Stimulated activated naive CD8-positive, alpha-beta T cell treated with anti-CD3 and anti-CD28 coated beads, Interleukin-15, Interleukin-2, amounts not matched to agents 100 U/mL and 50 U/mL, for 24 hours (primary cell): ENCODE data around the gene UFSP1.

Experiments used
- ATAC-seq: fragments of 150-1000 bp; cut with Tn5 transposase; one replicate; pipeline ENCODE4 v1.10.0; 2021
- DNase-seq: peaks from one replicate; pipeline ENCODE4 v3.0.0; 2021

Gene UFSP1

DNA sequence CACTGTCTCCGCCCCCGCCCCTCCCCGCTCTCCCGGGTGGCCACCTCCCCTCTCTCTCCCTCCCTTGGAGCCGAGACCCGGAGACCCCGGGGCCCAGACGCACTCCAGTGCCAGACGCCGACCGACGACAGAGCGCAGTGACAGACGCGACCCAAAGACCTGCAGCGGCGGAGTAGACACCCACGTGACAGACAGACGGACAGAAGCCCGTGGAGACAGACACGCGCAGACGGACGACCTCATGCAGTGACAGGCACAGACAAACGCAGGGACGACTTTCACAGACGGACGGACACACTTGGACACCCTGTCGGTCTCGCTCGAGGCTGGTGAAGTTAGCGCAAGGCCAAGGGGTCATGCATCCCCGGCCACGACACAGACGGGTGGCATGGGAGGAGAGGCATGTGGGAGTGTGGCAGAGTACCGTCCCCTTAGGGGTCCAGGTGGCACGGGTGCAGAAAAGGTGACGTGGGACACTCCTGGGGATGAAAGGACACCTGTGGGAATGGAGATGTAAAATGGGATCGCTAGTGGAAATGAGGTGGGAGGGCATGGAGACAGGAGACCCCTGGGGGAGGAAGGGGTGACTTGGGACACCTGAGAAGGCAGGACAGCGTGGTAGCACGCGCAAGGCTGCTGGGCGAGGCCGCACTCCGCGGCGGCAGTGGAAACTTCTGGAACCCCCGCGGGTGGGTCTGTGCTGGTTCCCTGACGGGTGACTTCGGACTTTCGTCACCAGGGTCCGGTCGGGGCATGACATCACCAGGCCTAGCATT is 6.6 kb upstream of the UFSP1 start:
- peak; percentile 40 for DNase-seq
- ATAC-seq: peak; percentile 24

DNA sequence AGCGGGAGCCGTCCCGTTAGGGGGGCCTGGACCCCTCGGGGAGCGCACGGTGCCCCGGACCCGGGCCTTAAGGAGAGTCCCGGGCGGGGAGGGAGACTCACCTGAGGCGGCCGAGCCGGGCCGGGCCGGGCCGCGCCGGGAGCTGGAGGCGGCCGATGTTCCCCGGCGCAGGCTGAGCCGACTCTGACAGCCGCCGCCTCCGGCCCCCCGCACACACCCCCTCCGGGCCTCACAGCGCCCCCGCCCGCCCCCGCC is 6.1 kb upstream of the UFSP1 start, which contains the start of gene ACHE:
Gene ACHE (minus strand): TSS at position 188 of the 255 bp plus-strand sequence. CDS start 1,656 bp downstream, outside the sequence.
- ATAC-seq: peak; percentile 33
- no peak for DNase-seq

DNA sequence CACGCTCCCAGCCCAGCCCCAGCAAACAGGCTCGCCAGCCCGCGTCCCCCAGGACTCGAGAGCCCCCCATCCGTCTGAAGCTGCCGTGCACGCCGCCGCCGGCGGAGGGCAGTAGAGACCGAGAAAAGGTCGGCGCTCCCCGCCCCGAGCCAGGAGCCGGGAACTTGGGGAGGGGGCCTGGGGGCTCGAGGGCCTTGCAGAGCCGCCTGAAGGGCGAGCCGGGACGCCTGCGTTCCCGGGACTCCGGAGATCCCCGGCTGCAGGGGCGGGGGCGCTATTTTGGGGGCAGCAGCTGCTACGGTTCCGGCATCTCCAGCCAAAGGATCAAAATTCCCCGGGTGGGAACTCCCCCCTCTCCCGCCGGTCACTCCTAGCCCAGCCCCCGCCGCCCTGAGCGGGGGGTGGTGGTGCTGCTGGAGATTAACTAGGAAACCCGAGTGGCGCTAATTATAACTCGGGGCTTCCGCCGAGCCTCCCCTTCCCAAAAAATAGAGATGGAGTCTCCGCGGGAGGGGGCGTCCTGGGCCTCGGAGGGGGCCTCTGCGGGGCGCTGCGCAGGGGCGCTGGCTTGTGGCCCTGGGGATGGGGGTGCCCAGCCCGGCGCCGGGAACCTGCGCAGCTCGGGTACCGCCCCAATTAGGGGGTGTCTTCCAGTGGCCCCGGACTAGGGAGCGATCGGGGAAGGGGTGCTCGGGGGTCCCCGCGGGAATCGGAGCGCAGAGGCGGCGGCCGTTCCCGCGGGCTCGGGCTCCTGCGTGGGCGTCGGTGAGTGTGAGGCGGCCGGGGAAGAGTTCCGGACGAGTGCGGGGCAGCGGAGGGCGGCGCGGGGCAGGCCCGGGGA is 5.6 kb upstream of the UFSP1 start:
- ATAC-seq: no peak
- peak; percentile 78 for DNase-seq

DNA sequence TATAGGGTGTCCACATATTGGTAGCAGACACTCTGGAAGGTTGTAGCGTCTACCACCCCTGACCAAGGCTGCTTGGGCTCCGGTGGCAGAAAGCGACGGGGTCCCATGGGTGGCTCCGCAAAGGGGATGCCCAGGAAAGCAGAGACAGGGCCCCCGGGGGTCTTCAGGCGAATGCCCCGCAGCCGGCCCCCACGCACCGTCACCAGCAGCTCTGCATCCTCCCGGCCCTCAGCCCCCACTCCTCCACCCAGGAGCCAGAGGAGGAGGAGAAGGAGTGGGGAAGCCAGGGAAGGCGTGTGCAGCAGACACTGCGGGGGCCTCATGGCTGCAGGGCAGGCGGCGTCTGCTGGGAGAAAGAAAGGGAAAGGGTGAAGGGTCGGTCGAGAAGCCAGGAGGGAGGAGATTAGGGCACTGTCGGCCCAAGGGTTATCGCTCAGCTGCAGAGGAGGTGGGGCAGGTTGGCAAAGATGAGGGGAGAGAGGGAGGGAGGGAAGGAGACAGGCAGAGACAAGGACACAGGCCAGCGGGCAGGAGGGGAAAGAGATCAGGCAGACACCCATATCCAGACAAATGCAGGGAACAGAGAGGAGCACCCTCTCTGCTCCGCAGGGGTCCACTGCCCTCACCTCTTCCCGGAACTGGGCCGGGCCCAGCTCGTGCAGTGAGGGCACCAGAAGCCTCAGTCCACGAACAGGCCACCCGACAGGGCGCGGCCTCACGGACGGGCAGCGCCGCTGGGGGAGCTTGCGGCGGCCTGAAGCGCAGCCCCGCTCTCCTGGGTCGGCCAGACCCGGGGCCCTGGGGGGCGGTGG is 4.6 kb upstream of the UFSP1 start:
- DNase-seq (no peak), ATAC-seq (no peak)

DNA sequence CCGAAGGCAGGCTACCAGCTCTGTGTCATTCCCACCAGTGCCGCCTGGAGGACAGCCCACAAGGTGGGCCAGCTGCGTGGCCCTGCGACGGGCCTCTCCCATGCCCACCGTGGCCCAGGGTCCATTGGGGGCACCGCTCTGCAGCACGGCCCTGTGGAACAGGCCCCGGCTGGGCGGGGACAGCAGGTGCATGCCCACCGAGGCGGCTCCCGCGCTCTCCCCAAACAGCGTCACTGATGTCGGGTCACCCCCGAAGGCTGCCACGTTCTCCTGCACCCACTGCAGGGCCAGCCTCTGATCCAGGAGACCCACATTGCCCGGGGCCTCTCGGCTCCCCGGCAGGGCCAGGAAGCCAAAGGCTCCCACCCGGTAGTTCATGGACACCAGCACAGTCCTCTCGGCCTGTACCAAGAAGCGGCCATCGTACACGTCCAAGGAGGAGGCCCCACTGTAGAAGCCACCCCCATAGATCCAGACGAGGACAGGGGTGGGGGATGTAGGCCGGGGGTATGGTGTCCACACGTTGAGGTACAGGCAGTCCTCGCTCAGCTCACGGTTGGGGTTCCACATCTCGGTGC is 3.9 kb upstream of the UFSP1 start:
- DNase-seq (no peak), ATAC-seq (no peak)

DNA sequence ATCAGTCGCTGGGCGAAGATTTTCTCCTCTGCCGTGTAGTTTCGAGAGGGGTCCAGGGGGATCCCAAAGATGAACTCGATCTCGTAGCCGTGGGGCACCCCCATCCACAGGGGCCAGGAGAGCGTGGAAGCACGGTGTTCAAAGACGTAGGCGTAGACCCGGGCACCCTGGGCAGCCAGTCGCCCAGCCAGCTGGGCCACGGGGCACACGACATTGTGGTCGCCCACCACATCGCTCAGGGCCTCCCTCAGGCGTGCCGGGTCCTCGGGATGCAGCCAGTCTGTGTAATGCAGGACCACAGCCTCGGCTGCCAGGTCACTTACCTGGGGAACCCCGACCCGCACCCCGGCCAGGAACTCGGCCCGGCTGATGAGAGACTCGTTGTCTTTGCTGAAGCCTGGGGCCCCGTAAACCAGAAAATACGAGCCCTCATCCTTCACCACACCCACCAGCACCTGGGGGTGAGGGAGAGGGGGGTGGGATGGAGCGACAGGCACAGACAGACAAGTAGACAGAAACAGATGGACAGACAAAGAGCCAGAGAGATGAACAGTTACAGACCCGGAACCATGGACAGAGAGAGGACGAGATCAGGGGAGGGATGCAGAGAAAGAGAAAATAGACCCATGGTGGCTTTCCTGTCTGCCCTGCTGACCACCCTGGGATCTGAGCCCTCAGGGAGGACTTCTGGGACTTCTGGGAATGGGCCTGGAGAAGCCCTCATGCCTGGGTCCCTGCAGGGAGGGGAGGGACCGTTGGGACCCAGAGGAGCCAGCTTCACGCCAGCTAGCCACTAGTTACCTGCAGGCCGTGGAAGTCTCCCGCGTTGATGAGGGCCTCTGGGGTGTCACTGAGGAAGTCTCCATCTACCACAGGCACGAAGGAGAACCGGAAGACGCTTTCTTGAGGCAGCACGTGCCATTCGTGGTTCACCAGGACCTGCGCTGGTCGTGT is 3.1 kb upstream of the UFSP1 start:
- no peak for DNase-seq

DNA sequence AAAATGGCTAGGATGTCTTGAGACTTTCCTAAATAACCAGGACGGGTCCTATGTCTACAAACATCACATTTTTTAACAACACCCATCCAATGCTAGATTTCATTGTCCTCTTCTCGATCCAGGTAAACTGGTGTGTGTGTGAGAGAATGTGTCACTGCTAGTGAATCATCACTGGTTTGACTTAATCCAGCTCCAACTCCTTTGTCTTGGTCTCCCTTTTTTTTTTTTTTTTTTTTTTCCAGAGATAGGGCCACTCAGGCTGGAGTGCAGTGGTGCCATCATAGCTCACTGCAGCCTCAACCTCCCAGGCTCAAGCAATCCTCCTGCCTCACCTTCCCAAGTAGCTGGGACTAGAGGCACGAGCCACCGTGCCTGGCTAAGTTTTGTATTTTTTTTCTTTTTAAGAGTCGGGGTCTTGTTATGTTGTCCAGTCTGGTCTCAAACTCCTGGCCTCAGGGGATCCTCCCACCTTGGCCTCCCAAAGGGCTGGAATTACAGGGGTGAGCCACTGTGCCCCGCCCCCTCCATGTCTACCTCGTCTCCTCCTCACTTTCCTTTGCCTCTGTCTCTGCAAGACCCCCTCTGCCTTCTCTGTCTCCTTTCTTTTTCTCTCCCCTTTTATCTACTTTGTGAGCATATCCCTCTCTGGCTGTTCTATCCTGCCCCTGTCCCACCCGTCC is 2.2 kb upstream of the UFSP1 start:
- ATAC-seq (no peak), DNase-seq (no peak)

More for the DNA sequence above, 3.1 kb upstream of the UFSP1 start:
- ATAC-seq: no peak

DNA sequence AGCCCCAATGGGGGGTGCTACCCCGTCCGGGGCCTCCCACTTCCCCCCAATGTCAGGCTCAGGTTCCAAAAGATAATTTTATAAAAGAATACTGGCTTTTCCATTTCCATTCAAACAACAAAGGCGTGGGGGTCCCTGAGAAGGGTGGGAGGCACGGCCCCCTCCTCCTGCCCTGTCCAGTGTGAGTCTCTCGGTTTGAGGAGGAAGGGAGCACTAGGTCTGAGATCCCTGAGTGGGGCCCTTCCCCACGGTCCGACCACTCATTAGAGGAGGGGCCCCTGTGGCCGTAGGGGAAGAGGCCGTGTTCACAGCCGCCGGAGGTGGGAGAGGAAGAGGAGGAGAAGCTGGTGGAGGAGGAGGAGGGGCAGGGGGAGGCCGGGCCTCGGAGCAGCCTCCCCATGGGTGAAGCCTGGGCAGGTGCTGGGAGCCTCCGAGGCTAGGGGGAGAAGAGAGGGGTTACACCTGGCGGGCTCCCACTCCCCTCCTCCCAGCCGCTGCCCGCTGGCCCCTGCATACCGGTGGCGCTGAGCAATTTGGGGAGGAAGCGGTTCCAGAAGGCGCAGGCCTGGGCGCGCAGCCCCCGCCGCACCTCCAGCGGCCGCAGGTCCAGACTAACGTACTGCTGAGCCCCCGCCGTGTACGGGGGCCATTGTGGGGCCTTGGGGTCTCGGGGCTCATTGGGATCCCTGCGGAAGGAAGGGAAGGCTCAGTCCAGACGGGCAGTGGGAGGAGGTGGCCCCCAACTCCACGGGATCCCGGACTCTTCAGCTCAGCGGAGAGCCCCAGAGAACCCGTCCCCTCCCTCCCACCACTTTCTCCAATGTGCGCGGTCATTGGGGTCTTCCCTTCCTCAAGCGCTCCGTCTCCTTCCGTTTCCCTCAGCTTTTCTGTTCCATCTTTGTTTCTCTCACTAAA is 1.4 kb upstream of the UFSP1 start:
- DNase-seq (no peak), ATAC-seq (no peak)

DNA sequence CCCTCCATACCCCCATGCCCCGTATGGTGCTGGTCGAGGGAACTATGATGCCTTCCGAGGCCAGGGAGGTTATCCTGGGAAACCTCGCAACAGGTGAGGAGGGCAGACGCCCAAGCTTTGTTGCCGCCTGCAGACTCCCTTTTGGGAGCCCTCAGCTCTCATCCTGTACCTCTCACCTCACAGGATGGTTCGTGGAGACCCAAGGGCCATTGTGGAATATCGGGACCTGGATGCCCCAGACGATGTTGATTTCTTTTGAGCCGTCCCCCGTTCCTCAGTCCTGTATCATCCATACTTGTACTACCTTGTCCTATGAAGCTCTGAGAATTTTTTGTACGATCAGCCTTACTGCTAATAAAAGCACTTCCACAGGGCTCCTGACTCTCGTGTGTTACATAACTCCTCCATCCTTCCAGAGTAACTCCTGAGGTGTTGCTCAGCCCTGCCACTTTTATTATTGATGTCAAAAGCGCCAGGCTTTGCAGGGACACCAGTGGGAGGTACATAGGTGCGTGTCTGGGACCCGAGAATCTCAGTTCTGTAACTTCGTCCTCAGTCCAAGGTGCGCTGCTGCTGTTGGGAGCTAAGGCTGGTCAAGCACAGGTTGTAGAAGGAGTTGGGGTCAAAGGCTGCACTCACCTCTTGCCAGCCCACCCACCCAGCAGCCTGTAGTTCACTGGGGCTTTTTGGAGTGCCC is 1.1 kb downstream of the UFSP1 start:
- DNase-seq (no peak), ATAC-seq (no peak)

DNA sequence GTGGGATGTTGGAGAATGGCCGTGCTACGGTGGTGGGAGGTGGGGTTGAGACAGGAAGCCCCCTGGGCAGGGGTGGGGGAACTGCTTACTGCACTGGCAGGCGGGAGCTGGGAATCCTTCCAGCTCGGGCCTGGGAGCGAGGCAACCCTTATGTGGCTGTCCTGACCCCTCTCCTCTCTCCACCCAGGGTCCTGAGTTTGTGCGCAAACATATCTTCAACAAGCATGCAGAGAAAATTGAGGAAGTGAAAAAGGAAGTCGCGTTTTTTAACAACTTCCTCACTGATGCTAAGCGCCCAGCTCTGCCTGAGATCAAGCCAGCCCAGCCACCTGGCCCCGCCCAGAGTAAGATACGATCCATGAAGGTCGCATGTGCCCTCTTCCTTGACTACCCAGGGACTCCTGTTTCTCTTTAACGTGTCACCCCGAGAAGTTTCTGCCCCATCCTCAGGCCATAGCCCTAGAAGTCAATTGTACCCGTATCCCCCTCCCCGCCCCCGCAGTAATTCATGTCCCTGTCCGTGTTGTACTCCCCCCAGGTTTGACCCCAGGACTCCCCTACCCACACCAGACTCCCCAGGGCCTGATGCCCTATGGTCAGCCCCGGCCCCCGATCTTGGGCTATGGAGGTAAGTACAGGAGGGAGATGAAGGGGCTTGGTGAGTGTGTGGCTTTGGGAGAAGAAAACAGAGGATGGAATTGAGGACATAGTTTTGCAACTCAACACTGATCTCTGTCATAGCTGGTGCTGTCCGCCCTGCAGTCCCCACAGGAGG is 1.8 kb downstream of the UFSP1 start:
- DNase-seq (peak; percentile 66), ATAC-seq (peak; percentile 26)

DNA sequence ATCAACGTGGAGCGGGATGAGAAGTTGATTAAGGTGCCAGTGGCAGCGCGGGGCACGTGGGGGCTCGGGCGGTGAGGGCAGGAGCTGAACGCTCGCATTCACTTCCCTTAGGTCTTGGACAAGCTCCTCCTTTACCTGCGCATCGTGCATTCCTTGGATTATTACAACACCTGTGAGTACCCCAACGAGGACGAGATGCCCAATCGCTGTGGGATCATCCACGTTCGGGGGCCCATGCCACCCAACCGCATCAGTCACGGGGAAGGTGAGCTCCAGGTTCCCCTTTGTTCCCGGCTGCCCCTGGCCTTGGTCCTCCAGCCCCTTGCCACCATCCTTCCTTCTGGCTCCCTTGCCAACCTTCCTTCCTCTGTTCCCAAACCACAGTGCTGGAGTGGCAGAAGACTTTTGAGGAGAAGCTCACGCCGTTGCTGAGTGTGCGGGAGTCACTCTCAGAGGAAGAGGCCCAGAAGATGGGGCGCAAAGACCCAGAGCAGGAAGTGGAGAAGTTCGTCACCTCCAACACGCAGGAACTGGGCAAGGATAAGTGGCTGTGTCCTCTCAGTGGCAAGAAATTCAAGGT is 2.5 kb downstream of the UFSP1 start:
- DNase-seq: peak; percentile 15
- no peak for ATAC-seq

DNA sequence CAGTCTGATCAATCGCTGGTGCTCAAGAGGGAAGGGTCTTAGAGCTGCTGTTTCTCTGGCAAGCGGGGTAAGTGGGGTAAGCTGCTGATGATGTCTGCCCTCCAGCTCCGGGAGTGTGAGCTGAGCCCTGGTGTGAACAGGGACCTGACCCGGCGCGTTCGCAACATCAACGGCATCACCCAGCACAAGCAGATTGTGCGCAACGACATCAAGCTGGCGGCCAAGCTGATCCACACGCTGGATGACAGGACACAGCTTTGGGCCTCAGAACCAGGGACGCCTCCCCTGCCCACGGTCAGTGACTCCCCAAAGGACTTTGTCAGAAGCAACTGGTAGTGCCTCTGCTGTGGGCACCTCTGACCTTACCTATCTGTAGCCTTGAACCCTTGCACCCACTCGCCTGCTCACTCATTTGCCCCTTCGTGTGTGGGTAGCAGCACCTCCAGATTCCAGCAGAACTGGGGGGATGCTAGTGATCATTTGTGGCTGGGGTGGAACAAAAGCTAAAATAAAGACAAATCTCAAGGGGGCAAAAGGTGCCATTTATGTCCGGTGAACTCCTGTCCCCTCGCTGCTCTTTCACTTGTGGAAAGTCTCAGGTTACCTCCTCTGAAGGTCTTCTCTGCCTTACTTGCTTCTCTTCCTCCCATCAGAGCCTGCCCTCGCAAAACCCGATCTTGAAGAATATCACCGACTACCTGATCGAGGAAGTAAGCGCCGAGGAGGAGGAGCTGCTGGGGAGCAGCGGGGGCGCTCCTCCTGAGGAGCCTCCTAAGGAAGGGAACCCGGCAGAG is 3.2 kb downstream of the UFSP1 start:
- no peak for ATAC-seq
- no peak for DNase-seq

DNA sequence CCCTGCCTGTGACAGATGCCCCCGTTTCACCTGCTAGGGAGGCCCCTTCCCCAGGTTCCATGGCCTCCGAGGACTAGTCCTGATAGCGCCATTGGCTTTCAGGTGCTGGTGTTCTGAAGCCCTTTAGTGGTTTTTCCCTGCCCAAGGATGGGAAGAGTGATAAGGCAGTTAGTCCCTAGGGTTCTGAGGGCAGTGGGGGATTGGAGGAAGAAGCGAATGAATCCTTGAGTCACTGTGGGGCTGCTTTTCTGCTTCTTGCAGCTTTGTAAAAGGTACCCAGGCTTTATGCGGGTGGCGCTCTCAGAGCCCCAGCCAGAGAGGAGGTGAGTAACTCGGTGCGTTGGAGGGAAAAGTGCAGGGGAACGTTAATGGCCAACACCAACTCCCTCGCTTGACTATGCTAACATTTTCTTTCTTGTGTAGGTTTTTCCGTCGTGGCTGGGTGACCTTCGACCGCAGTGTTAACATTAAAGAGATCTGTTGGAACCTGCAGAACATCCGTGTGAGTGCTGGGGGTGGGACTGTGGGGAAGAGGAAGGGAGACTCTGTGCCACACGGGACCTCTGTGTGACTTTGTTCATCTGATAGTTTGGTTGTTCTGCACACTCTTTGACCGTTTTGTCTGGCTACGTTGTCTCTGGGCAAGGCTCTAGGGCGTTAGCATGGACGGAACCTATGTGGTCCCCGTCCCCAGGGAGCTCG is 3.9 kb downstream of the UFSP1 start:
- peak; percentile 1 for ATAC-seq

DNA sequence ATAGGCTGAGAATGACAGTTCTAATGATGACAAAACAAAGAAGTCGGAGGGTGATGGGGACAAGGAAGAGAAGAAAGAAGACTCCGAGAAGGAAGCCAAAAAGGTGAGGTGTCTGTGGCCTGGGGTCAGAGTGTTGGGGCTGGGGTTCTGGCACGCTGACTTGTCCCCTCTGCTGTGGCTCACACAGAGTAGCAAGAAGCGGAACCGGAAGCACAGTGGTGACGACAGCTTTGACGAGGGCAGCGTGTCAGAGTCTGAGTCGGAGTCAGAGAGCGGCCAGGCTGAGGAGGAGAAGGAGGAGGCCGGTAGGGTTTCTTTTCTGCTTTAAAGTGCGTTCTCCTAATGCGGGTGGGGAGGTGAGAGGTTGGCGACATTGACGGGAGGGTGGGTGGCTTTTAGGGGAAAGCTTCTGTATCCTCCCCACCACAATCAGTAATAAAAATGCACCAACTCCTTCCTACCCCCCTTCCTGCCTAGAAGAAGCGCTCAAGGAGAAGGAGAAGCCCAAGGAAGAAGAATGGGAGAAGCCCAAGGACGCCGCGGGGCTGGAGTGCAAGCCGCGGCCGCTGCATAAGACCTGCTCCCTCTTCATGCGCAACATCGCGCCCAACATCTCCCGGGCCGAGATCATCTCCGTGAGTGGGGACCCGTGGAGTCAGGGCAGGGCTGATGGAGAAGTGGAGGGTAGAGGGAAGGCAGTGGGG is 4.6 kb downstream of the UFSP1 start:
- peak; percentile 24 for DNase-seq

More for the DNA sequence above, 3.9 kb downstream of the UFSP1 start:
- DNase-seq: peak; percentile 28

DNA sequence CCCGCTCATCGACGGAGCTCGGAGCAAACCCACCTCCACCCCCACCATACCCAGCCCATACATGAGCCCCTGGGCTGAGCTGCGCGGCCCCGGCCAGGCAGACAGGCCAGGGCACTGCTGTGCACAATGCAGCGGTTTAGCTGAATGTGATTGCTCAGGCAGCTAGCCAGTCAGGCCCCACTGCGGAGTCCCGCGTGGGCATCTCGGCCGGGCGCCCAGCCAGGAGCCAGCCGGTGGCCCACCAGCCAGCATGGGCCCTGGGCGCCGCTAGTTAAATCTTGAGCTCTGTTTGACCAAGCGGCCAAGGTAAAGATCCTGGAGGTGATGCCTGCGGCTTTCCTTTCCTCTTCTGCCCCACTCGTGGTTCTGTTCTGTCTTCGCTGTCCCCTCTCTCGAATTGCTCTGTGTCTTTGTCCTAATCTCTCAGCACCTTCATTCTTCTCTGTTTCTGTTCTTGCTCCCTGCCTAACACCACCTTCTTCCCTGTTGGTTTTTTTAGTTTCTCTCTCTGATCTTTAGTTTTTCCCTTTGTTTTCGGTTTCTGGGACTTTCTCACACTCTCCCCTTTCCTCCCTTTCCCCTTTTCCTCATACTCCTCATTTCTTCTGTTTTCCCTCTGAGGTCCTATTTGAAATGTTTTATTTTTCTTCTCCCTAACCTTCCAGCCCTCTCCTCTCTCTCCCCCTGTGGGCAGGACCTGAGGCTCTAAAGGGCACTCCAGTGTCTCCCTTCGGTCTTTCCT is 6.6 kb downstream of the UFSP1 start:
- ATAC-seq (no peak), DNase-seq (no peak)

More for the DNA sequence above, 4.6 kb downstream of the UFSP1 start:
- no peak for ATAC-seq
